ENCODE results near the gene AGR3.

The AGR3 gene

DNA sequence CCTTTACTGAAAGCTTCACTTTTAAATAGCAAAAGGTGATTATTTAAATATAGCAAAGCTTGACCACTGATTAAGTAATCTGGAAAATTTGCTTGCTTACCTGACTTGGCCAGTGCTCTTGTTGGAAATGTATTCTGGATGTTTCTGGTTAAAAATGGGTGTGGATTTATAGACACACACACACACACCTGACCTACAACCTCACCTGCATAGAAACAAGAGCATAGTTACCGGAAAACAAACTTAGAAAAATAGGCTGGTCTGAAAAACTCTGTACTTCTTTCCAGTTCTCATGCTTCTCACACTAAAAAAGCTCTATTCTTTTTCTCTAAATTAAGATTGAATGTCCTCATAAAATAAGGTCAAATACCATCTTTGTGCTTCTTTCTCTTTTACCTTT is at the start of gene AGR3:
Gene AGR3 (minus strand): TSS at position 140 of the 400 bp plus-strand sequence. CDS start 3,365 bp downstream, outside the sequence.
- H3K27me3 ChIP-seq (ENCODE audit: control insufficient read depth, insufficient read depth, low read length): no peaks in the 10 kb centered on the region
- H3K4me3 ChIP-seq (ENCODE audit: low read length): no peak within 1 kb of the TSS
- no peak within 1 kb of the TSS for H3K27ac ChIP-seq (ENCODE audit: low read length)
- no peaks in the 10 kb centered on the region for H3K36me3 ChIP-seq (ENCODE audit: control insufficient read depth, low read depth, low read length)
- H3K4me1 ChIP-seq (ENCODE audit: control insufficient read depth, low read depth, low read length): no peaks in the 10 kb centered on the region
- no peak within 1 kb of the TSS for H3K9ac ChIP-seq (ENCODE audit: low read length)
- H3K9me3 ChIP-seq (ENCODE audit: control insufficient read depth, low read depth, low read length): no peaks in the 10 kb centered on the region

DNA sequence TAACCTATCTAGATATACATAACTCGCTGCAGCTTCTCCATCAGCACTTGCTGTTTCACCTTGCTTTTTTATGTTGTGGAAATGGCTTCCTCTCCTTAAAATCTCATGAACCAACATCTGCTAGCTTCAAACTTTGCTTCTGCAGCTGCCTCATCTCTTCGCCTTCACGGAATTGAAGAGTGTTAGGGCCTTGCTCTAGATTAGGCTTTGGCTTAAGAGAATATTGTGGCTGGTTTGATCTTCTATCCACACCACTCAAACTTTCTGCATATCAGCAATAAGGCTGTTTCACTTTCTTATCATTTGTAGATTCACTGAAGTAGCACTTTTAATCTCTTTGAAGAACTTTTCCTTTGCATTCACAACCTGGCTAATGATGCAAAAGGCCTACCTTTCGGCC is 49.2 kb upstream of the AGR3 start:
- Histone ChIP-seq H3K4me3 (ENCODE audit: low read length) (no peak overlapping the region), H3K4me1 (ENCODE audit: control insufficient read depth, low read depth, low read length) (no peaks in the 10 kb centered on the region), H3K36me3 (ENCODE audit: control insufficient read depth, low read depth, low read length) (no peaks in the 10 kb centered on the region), H3K9me3 (ENCODE audit: control insufficient read depth, low read depth, low read length) (no peaks in the 10 kb centered on the region), H3K27me3 (ENCODE audit: control insufficient read depth, insufficient read depth, low read length) (no peaks in the 10 kb centered on the region), H3K9ac (ENCODE audit: low read length) (no peak overlapping the region), H3K27ac (ENCODE audit: low read length) (no peak overlapping the region)

DNA sequence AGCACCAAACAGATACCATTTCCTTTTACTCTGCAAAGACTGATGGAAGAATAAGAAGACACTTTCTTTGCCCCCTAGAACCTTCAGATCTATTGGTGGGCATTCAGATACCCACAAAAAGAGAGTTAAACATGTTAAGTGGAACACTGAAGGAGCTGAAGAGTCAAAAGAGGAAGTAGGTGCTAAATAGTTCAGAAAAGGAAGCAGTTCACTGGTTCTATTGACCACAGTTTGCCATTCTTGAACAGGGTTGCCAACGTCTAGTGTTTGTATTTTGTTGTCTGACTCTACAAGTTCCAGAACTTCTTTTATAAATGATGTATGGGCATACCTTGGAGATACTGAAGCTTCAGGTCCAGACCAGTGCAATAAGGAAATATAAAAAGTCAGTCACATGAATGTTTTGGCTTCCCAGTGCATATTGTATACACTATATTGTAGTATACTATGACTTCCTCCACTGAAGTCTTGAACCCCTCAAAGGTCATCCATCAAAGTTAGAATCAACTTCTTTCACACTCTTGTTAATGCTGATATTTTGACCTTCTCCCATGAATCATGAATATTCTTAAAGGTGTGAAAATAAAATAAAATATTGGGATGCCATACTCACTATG is 47.5 kb upstream of the AGR3 start:
- no peaks in the 10 kb centered on the region for H3K27me3 ChIP-seq (ENCODE audit: control insufficient read depth, insufficient read depth, low read length)
- H3K4me3 ChIP-seq (ENCODE audit: low read length): no peak overlapping the region
- no peaks in the 10 kb centered on the region for H3K9me3 ChIP-seq (ENCODE audit: control insufficient read depth, low read depth, low read length)
- H3K36me3 ChIP-seq (ENCODE audit: control insufficient read depth, low read depth, low read length): no peaks in the 10 kb centered on the region
- H3K27ac ChIP-seq (ENCODE audit: low read length): no peak overlapping the region
- H3K9ac ChIP-seq (ENCODE audit: low read length): no peak overlapping the region
- H3K4me1 ChIP-seq (ENCODE audit: control insufficient read depth, low read depth, low read length): no peaks in the 10 kb centered on the region

DNA sequence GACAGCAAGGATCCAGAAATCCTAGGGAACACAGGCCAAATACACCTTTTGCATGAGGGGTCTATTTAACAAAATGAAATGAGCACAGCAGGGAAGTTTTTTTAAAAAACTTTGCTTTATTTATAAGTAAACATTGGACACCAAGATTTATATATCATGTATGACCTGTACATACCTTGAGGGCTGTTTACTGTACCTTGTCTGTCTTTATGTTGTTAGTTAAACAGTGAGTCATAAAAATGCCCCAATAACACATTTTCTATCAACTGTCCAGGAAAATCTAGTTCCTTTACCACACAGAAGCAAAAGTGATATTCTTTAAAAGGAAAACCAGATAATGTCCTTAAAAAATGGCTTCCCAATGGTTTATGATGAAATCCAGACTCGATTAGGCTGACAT is 45.1 kb upstream of the AGR3 start:
- Histone ChIP-seq H3K36me3 (ENCODE audit: control insufficient read depth, low read depth, low read length) (no peaks in the 10 kb centered on the region), H3K9ac (ENCODE audit: low read length) (no peak overlapping the region), H3K4me1 (ENCODE audit: control insufficient read depth, low read depth, low read length) (peaks cover under 1% of the 10 kb centered on the region), H3K4me3 (ENCODE audit: low read length) (no peak overlapping the region), H3K27me3 (ENCODE audit: control insufficient read depth, insufficient read depth, low read length) (no peaks in the 10 kb centered on the region), H3K9me3 (ENCODE audit: control insufficient read depth, low read depth, low read length) (no peaks in the 10 kb centered on the region), H3K27ac (ENCODE audit: low read length) (no peak overlapping the region)

DNA sequence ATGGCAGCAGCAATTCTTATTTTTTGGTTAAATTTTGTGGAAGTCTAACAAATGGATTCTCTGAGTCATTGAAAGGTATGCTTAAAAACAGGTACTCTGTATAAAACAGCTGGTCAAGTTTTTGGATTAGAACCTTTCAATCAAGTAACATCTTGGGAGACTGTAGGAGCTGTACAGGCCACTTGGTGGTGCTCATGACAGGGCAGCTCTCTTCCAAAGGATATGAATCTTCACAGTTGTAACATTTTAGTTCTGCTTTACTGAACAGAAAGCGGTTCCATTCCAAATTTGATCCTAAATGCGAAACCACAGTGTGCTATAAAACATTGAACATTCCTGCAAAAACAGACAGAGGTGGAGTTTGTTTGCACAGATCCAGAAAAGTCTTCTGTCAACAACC is 44.5 kb upstream of the AGR3 start:
- H3K9me3 ChIP-seq (ENCODE audit: control insufficient read depth, low read depth, low read length): no peaks in the 10 kb centered on the region
- H3K9ac ChIP-seq (ENCODE audit: low read length): no peak overlapping the region
- peaks cover 3% of the 10 kb centered on the region for H3K4me1 ChIP-seq (ENCODE audit: control insufficient read depth, low read depth, low read length)
- H3K27ac ChIP-seq (ENCODE audit: low read length): no peak overlapping the region
- no peak overlapping the region for H3K4me3 ChIP-seq (ENCODE audit: low read length)
- H3K27me3 ChIP-seq (ENCODE audit: control insufficient read depth, insufficient read depth, low read length): no peaks in the 10 kb centered on the region
- H3K36me3 ChIP-seq (ENCODE audit: control insufficient read depth, low read depth, low read length): no peaks in the 10 kb centered on the region

DNA sequence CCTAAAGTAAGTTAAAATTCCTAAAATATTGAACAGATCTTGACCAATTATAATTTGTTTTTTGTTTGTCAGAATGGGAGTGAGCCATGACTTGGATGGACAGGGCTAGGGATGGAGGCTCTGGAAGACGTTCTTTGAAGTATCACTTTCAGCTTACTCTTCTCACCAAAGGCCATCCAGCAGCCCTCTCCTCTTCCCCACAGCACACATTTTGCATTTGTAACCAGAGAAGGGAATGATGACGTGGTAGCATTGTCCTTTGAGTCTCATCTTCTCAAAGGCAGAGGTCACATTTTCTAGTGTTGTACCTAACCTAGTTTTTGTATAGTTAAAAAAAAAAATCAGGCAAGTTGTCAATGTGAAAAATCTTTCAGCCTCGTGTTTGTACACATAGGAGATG is 43.8 kb upstream of the AGR3 start:
- no peaks in the 10 kb centered on the region for H3K27me3 ChIP-seq (ENCODE audit: control insufficient read depth, insufficient read depth, low read length)
- H3K9me3 ChIP-seq (ENCODE audit: control insufficient read depth, low read depth, low read length): no peaks in the 10 kb centered on the region
- no peak overlapping the region for H3K4me3 ChIP-seq (ENCODE audit: low read length)
- no peaks in the 10 kb centered on the region for H3K36me3 ChIP-seq (ENCODE audit: control insufficient read depth, low read depth, low read length)
- no peak overlapping the region for H3K9ac ChIP-seq (ENCODE audit: low read length)
- no peak overlapping the region for H3K27ac ChIP-seq (ENCODE audit: low read length)
- peaks cover 3% of the 10 kb centered on the region for H3K4me1 ChIP-seq (ENCODE audit: control insufficient read depth, low read depth, low read length)

DNA sequence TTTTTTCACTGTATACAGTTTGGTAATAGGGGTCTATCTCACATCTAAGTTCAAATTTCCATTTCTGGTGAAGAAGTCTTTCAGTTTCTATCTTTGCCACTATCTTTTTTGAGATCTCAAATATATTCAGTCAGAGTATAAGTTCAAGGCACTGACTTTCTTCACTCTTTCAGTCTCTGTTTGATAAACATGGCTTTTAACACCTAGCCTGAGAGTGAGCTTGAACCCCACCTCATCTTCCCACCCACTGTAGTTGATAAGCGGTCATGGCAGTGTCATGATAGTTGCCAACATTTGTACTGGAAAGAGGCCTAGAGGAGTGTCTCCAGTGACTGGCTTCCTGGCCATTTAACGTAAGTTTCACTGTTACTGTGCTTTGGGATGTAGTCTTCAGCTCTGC is 41.2 kb upstream of the AGR3 start:
- H3K27ac ChIP-seq (ENCODE audit: low read length): no peak overlapping the region
- H3K4me1 ChIP-seq (ENCODE audit: control insufficient read depth, low read depth, low read length): peaks cover 3% of the 10 kb centered on the region
- H3K27me3 ChIP-seq (ENCODE audit: control insufficient read depth, insufficient read depth, low read length): no peaks in the 10 kb centered on the region
- H3K9me3 ChIP-seq (ENCODE audit: control insufficient read depth, low read depth, low read length): no peaks in the 10 kb centered on the region
- H3K9ac ChIP-seq (ENCODE audit: low read length): no peak overlapping the region
- no peaks in the 10 kb centered on the region for H3K36me3 ChIP-seq (ENCODE audit: control insufficient read depth, low read depth, low read length)
- H3K4me3 ChIP-seq (ENCODE audit: low read length): no peak overlapping the region

DNA sequence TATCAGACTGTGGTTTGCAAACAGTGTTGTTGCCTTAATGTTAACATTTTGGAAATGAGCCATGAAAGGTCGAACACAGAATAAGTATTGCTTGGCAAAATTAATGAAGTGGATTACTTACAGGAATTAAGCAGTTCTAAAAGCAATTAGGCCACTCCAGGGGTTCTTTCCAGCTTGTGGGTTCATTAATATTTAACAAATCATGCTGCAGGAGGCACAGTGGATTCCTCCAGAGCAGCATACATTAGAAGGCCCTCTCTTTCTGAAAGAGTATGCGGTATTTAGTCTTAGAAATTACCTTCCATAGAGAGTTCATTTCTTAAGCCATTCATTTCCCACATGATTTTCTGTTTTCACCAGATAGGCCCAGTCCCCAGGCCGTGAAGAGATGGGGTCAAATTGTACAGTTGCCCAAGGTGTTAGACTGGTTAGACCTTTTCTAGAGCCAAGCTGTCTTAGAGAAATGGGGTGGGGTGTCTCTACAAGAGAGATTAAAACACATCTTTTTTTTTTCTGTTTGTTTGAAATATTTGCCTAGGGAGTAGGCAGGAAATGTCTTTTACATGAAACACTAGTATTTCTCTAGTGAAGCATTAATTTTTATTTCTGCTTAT is 40.0 kb upstream of the AGR3 start:
- Histone ChIP-seq H3K27me3 (ENCODE audit: control insufficient read depth, insufficient read depth, low read length) (no peaks in the 10 kb centered on the region), H3K9ac (ENCODE audit: low read length) (no peak overlapping the region), H3K4me3 (ENCODE audit: low read length) (no peak overlapping the region), H3K4me1 (ENCODE audit: control insufficient read depth, low read depth, low read length) (peaks cover 3% of the 10 kb centered on the region), H3K27ac (ENCODE audit: low read length) (no peak overlapping the region), H3K9me3 (ENCODE audit: control insufficient read depth, low read depth, low read length) (no peaks in the 10 kb centered on the region), H3K36me3 (ENCODE audit: control insufficient read depth, low read depth, low read length) (no peaks in the 10 kb centered on the region)

DNA sequence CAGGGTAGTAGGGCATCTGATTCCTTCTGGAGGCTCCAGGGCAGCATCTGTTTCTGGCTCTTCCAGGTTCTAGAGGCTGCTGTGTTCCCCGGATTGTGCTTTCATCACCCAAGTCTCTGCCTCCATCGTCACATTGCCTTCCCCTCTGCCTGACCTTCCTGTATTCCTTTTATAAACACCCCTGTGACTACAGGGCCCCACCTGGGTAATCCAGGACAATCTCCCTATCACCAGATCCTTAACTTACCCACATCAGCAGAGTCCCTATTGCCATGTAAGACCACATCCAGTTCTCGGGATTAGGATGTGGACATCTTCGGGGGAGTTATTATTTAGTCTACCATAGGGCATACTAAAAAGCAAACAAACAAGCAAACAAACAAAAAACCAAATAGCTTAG is 39.4 kb upstream of the AGR3 start:
- H3K27ac ChIP-seq (ENCODE audit: low read length): no peak overlapping the region
- no peak overlapping the region for H3K9ac ChIP-seq (ENCODE audit: low read length)
- H3K9me3 ChIP-seq (ENCODE audit: control insufficient read depth, low read depth, low read length): no peaks in the 10 kb centered on the region
- no peaks in the 10 kb centered on the region for H3K27me3 ChIP-seq (ENCODE audit: control insufficient read depth, insufficient read depth, low read length)
- H3K36me3 ChIP-seq (ENCODE audit: control insufficient read depth, low read depth, low read length): no peaks in the 10 kb centered on the region
- peaks cover 6% of the 10 kb centered on the region for H3K4me1 ChIP-seq (ENCODE audit: control insufficient read depth, low read depth, low read length)
- no peak overlapping the region for H3K4me3 ChIP-seq (ENCODE audit: low read length)

DNA sequence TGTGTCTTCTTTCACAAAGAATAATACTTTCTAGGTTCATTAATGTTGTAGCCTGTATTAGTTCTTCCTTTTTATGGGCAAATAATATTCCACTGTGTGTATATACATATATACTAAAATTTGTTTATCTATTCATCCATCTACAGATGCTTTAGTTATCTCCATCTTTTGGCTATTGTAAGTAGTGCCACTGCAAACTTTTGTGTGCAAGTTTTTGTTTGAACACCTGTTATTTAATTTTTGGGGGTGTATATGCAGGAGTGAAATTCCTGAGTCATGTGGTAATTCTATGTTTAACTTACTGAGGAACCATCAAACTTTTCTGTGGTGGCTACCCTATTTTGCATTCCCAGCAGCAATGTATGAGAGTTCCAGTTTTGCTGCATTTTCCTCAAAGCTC is 37.7 kb upstream of the AGR3 start:
- no peaks in the 10 kb centered on the region for H3K9me3 ChIP-seq (ENCODE audit: control insufficient read depth, low read depth, low read length)
- H3K27me3 ChIP-seq (ENCODE audit: control insufficient read depth, insufficient read depth, low read length): no peaks in the 10 kb centered on the region
- H3K4me1 ChIP-seq (ENCODE audit: control insufficient read depth, low read depth, low read length): peaks cover 6% of the 10 kb centered on the region
- H3K4me3 ChIP-seq (ENCODE audit: low read length): no peak overlapping the region
- H3K9ac ChIP-seq (ENCODE audit: low read length): no peak overlapping the region
- no peak overlapping the region for H3K27ac ChIP-seq (ENCODE audit: low read length)
- no peaks in the 10 kb centered on the region for H3K36me3 ChIP-seq (ENCODE audit: control insufficient read depth, low read depth, low read length)

DNA sequence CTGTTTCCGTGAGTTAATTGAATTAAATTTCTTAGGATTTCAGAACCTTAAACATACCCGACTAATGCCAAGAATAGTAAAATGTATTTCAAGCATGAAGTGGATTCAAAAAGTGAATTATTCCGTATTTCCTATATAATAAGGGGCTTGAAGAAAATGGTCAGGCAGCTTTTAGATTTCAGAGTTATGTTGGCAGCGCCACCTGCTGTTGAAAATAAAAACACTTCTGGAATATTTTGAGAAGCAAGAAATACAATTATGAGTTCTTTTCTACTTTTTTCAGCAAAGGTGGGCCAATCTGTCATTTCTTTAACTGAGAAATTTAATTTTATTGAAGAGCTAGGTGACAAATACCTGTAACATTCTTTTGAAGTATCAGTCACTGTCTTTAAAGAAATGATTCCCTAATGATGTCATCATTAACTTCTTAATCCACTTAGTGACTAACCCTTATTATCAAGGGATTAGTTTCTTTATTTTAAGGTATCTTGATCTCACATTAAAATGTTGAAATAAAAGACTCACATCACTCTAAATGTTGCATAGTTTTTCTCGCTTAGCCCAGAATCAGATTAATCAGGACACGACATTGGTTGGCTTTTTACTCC is 36.6 kb upstream of the AGR3 start:
- Histone ChIP-seq H3K36me3 (ENCODE audit: control insufficient read depth, low read depth, low read length) (no peaks in the 10 kb centered on the region), H3K27me3 (ENCODE audit: control insufficient read depth, insufficient read depth, low read length) (no peaks in the 10 kb centered on the region), H3K4me1 (ENCODE audit: control insufficient read depth, low read depth, low read length) (peaks cover 6% of the 10 kb centered on the region), H3K9me3 (ENCODE audit: control insufficient read depth, low read depth, low read length) (no peaks in the 10 kb centered on the region), H3K4me3 (ENCODE audit: low read length) (no peak overlapping the region), H3K9ac (ENCODE audit: low read length) (no peak overlapping the region), H3K27ac (ENCODE audit: low read length) (no peak overlapping the region)

DNA sequence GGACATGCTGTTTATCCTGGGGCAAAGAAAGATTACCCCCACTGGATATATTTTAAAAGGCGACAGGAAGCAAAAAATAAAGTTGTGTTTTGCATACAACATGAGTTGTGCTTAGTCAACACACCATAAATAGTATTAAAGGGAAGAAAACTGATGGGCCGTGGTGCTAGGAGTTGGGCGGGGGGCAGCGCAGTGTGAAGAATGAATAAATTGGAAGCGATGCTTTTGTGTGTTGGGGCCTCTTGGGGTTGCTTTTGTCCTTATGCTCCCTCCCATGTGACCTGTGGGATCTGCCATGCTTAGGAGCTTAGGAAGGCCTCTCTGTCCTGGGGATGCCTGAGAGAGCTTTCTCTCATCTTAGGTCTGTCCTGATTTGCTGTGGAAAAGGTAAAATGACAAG is 35.0 kb upstream of the AGR3 start:
- no peak overlapping the region for H3K9ac ChIP-seq (ENCODE audit: low read length)
- H3K27ac ChIP-seq (ENCODE audit: low read length): no peak overlapping the region
- H3K36me3 ChIP-seq (ENCODE audit: control insufficient read depth, low read depth, low read length): no peaks in the 10 kb centered on the region
- no peaks in the 10 kb centered on the region for H3K9me3 ChIP-seq (ENCODE audit: control insufficient read depth, low read depth, low read length)
- no peaks in the 10 kb centered on the region for H3K27me3 ChIP-seq (ENCODE audit: control insufficient read depth, insufficient read depth, low read length)
- H3K4me3 ChIP-seq (ENCODE audit: low read length): no peak overlapping the region
- peaks cover 4% of the 10 kb centered on the region for H3K4me1 ChIP-seq (ENCODE audit: control insufficient read depth, low read depth, low read length)

All from iPS-18a (cell line).